Stimulated activated CD4-positive, alpha-beta T cell treated with anti-CD3 and anti-CD28 coated beads, Interleukin-15, amount 100 ng/mL, for 24 hours (primary cell): Measurements from ENCODE around the gene ACSF2.

Source experiments
- DNase-seq: peaks from one replicate; pipeline ENCODE4 v3.0.0-alpha.2; 2020

Gene ACSF2

DNA sequence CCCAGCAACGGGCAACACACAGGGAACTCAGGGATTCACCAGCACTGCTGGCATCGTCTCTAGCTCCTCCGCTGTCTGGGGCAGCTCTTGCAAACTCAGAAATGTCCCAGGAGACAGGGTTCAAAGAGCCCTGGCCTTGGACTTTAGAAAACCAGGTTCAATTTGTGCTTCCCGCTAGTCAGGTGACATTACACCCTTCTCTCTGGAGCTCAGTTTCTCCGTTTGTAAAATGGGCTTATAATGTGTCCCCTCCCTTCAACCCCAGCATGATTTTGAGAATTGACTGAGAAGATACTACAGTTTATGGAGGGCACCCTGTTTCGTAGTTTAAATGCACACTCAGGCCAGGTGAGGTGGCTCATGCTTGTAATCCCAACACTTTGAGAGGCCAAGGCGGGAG, 80.3 kb downstream of the ACSF2 start:
- no peak for DNase-seq

DNA sequence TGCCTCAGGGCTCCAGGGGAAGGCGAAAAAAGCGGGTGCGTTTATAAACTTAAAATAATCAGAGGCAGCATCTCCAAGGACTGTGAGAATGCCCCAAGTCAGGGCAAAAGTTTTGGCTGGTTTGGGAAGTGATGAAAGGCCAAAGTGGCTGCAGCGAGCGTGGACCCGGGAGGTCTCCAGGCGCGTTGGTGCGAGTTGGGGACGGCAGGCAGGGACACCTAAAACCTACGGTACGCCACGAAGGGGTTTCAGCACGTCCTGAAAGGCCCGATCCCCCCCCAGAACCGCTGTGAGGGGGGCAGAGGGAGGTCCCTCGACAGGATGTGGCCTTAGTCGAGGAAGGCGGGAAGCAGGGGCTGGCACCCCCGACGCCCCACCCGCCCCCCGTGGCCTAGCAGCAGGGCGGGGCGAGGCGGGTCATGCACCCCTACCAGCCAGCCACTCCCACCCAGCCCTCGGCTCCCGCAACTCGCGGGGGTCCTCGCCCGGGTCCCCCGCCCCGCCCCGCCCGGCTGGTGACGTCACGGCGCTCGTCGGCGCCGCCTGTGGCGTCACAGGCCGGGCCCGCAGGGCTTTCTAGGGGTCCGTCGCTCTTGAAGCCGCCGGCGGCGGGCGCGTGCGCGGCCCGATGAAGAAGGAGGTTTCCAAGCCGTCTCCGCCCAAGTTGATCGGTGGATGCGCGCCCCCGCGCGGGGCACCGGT, 82.0 kb downstream of the ACSF2 start, which contains the start of gene MYCBPAP:
Gene MYCBPAP, plus strand, starts transcription at position 569 of the 702 bp plus-strand sequence. CDS start 236 bp downstream, outside the sequence.
- DNase-seq, result peak; percentile 89

DNA sequence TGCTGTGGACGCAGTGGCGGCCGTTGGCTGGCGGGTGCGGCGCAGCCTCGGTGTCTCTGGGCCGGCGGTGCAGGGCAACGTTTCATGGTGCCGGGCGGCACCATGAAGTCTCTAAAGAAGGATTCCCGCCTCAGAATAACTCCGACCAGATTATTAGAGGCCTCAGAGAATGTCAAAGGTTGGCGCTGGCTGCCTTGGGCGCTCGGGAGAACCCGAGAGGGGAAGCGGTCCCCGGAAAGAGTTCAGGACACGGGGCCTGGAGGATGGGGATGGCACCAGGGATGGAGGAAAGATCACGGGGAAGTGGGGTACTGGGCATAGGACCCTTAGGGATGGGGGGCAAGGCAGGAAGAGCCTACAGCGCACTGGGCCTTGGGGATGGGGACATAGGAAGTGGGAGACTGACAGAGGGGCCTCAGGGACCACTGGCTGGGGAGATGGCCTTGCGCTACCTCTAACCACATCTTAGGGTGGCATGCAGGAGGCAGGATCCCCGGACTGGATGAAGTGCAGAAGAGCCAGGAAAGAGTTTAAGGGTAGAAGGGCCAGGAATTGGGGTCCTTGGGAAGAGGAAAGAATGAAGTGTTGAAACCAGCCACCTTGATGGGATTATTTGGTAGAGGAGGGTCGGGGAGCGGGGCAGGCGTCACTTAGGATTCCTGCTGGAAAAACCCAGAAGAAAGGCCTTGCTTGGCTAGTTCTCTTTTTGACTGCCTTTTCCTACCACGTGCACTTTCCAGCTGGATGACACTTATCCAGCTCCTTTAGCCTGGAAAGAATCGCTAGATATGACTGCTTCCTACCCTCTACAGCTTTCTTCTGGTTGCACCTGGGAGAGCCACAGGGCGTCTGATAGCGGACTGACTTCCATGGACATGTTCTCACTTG, 82.8 kb downstream of the ACSF2 start:
- DNase-seq, result no peak

DNA sequence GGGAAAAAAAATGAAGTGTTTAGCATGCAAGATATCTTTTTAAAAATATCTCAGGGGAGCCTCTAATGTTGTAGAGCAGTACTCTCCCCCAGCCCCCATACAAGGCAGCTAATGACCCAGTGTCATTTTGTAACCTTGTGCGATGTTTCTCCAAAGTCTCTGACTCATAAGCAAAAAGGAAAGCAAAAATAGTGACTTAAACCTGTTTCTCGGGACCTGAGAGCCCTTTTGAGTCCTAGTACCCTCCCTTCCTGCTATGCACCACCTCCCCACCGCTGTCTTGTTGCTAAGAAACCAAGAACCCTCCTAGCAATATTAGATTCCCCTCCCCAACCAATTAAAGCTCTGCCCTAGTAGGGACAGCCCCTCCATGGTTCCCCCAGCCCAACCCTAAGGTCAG, 85.0 kb downstream of the ACSF2 start:
- peak; percentile 70 for DNase-seq

DNA sequence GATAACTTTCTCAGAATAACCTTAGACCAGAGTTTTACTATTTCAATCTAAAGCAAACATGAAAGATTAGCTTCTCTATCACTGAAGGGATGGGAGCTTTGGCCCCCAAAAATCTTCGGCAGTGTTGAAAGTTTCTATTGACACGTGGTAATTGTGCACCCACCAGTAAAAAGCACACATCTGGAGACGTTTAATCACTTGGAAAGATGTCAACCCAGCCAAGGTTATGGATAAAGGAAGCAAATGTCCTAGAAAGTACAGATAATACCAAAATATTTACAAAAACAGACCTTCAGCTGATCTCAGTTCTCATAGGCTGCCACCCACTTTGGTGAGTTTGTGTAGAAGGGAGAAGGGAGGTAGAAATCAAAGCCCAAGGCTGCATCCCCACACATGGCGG, 87.5 kb downstream of the ACSF2 start:
- no peak for DNase-seq

DNA sequence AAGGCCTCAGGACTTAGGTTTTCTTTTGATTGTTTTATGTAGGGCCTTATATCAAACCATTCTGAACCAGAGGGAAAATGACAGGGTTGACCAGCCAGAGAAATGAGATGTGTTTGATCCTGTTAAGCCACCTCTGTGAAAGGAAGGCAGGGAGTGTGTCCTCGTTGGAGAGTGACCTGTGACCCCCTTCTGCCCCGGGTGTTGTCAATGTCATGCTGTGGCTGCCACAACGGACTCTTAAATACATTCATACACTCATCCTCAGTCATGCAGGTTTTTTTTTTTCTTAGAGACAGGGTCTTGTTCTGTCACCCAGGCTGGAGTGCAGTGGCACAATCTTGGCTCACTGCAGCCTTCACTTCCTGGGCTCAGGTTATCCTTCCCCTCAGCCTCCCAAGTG, 88.4 kb downstream of the ACSF2 start:
- no peak for DNase-seq

DNA sequence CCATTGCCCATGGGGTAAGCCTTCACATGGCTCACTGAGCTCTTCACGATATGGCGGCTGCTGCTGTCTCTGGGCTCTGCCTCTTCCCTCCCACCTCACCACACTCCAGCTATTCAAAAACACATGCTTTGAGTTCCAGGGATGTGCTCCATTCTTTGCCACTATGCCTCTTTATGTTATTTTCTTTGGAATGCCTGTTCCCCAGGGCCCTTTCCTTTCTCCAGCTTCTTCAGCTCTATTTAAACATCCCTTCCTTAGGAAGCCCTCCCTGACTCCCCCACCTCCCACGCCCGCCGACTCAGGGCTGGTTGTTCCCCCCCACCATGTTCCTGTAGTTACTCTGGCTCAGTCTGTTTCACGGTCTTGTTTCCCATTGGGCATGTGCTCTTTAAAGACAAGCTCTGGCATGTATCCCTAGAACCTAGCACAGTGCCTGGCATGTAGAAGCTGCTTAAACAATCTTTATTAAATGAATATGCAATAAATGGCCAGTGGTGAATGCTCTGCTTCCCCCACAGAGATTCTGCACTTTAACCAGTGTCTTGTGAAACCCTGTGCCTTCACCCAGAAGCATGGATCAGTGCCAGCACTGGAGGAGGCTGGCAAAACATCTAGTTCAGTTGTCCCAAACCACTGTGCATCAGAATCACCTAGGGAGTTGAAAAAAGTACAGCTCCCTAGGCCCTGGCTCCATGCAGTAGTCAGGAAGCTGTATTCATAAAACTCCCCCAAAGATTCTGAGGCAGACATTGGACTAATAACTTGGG, 89.1 kb downstream of the ACSF2 start:
- no peak for DNase-seq

DNA sequence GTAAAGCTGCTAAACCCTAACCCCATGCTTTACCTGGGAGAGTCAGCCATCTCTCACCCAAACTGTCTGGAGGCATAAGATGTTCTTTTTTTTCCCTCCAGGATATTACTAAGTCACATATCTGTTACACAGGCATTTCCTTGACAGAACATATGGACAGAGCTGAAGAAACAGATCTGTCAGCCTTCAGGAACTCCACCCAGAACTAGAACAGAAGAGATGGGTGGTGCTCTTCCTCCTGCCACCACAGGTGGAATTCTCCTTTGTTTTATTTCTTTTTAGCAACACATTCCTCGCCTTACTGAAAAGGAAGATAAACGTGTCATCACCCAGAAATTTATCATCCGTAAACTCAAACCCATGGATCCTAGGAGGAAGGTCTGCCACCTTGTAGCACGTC, 91.0 kb downstream of the ACSF2 start:
- DNase-seq, result no peak

DNA sequence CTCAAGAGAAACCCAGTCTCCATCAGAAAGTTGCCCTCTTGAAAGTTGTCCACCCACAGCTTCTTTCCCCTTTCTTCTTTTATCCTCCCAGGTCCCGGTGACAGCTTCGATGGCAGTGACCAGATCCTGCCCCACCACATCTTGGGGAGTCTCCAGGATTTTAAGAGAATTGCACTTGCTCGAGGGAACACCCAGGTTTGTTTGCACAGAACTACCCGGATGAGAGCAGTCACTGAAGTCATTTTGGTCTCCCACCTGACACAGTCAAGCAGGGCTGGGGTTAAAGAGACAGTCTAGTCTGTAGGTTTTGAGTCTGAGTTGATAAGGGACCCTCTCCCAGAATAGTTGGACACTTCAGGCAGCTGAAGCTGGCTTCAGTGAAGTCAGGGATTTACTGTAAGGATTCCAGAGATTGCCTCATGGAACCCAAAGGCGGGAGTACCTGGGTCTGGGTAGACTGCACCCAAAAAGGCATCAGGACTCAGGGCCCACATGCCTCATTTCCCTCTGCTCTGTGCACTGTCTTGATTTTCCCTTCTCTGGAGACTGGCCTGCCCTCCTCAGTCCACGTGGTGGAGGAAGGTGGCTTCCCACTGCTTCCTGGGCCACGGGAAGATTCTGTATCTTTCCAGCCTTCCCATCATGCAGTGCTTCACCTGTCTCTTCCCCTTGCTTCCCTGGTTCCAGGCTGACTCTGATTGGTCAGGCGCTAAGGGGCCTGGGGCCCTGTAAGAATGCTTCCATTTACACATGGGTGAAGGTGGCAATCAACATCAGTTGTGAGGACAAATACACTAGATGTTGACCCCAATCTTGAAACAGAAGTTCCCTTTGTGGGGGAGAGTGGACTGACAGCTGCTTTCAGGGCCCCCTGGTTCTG, 91.7 kb downstream of the ACSF2 start:
- no peak for DNase-seq

DNA sequence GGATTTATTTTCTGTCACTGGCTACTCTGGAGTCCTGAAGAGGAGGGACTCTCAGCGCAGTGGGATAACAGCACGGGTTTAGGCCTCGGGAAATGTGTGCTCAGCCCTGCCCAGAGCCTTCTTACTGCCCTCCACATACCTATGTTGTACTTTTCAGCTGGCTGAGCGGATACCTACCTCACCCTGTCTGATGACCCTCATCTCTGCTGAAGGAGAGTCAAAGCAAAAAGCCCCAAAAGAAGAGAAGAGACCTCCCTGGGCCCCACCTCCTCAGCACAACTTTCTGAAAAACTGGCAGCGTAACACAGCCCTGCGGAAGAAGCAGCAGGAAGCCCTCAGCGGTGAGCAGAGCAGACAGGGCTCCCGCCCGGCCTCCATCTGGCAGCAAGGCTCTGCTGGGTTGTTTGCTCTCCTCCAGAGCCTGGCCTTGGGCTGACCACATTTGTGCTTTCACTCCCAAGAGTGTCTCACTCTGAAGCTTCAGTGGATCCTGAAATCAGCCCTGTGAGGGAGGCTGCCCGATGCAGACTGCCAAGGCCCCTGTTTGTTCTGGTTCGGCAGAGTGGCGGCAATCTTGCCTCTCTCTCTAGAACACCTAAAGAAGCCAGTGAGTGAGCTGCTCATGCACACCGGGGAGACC, 92.5 kb downstream of the ACSF2 start:
- DNase-seq, result no peak

DNA sequence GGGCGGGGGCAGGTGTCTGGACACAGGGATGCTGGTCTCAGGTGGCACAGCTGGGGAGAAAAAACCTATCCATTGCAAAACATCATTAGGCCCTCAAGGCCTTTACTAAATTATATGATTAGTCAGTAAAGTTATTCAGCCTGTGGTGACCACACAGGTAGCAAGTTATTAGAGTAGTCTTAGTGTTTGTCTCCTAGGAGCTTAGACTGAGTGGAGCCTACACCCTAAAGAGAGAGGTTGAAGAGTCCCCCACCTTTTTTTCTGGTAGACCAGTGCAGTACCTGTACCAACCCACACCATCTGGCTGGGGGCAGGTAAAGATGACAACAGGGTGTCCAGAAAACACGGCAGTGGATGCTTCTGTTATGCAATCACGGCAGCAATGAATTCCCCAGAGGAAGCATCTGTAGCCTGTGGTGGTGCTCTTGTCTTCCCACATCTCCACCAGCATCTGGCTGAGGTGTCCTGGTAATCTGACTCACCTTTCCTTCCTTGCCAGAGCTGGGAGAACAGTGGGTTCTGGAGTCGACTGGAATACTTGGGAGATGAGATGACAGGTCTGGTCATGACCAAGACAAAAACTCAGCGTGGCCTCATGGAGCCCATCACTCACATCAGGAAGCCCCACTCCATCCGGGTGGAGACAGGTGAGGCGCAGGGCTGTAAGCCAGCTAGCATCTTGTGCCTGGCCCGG, 93.3 kb downstream of the ACSF2 start:
- DNase-seq, result no peak

DNA sequence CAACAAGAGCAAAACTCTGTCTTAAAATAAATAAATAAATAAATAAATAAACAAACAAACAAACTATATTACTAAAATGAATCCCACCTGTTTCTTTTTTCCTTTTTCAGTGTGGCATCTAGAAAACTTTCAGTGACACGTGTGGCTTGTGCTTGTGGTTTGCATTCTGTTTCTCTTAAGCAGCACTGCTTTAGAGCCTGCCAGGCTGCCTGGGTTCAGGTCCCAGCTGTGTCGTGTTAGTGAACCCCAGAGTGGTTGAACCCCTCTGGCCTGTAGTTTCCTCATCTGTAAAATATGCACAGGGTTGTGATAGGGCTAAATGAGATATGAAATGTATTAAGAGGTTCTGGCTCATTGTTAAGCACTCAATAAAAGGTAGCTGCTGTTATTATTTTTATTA, 94.5 kb downstream of the ACSF2 start:
- no peak for DNase-seq

DNA sequence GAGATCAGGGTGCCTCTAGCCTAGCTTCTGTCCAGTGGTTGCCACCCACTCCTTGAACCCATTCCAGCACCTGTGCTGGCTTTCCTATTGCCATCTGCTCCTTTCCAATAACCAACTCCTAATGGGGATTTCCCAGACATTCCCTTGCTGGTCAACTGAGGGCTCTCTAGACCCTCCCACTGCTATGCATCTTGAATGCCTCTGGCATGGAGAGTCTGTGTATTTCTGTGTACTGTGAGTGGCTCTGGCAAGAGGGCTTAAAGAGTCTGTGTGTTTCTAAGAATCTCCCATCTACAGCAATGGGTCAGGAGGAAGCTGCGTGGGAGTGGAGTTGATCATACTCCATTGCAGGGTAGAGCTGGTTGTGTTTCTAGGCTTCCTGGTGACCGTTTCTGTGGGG, 95.5 kb downstream of the ACSF2 start:
- no peak for DNase-seq

DNA sequence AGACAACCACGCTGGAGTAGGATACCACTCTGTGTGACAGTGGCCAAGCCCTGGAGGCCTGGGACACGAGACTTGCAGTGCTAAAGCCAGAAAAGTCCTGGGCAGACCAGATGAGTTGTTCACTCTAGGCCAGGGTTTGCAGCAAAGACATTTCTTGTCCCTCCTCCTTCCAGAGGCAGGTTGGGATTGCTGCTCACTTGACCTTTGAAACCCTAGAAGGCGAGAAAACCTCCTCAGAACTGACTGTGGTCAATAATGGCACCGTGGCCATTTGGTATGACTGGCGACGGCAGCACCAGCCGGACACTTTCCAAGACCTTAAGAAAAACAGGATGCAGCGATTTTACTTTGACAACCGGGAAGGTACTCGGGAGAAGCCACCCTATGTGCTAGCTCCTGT, 96.7 kb downstream of the ACSF2 start:
- DNase-seq, result no peak

DNA sequence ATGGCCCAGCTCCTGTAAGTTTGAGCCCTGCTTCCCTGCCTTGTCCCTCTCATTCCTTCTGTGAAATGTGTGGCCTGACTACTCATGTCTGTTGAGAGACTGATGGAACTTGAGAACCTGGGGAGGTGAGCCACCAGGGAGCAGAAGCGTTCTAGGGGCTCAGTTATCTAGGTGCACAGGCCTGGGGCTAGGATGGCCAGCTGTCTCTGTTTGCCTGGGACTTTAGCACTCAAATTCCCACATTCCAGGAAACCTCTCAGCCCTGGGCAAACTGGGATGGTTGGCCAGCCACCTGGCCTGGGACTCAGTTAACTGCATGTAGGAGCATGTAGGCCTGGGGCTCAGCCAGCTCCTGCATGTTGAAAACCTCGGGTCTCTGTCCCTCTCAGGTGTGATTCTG, 97.2 kb downstream of the ACSF2 start:
- DNase-seq, result no peak
